K562 (cell line): ENCODE results near the gene TSPAN1. TPM values are rescaled to one million over a fixed set of nuclear protein-coding genes. Genes with fewer than 3 reads are reported as not detected.

Experiments used
- E2F8 ChIP-seq: fragments of 450-650 bp; IDR thresholded peaks from 2 replicates; pipeline ENCODE4 v1.7.1; 2018; ENCODE audit warnings: mild to moderate bottlenecking, low read depth; ENCODE audit not compliant: partially characterized antibody
- ESRRB ChIP-seq: fragments of 250-450 bp; sonication (Bioruptor Pico); IDR thresholded peaks from 2 replicates; pipeline ENCODE4 v1.5.0; 2020; ENCODE audit warnings: mild to moderate bottlenecking, moderate library complexity, borderline replicate concordance
- GTF2E2 ChIP-seq: fragments of 200-800 bp; sonication (Bioruptor generic); IDR thresholded peaks from 2 replicates; pipeline ENCODE4 v1.6.1; 2016; ENCODE audit warnings: missing genetic modification characterization, missing compliant biosample characterization
- MED1 ChIP-seq: sonication (generic); formaldehyde crosslinking; IDR thresholded peaks from 2 replicates; pipeline ENCODE4 v1.8.1; 2023; ENCODE audit warnings: missing genetic modification reagents, borderline replicate concordance
- PYGO2 ChIP-seq: fragments of 450-650 bp; IDR thresholded peaks from 2 replicates; pipeline ENCODE4 v1.6.1; 2016; ENCODE audit warnings: mild to moderate bottlenecking, missing genetic modification characterization, moderate library complexity, missing compliant biosample characterization
- TRIM28 ChIP-seq: fragments of 450-650 bp; IDR thresholded peaks from 2 replicates; pipeline ENCODE4 v1.6.1; 2017
- ZNF232 ChIP-seq: sonication (generic); formaldehyde crosslinking; IDR thresholded peaks from 2 replicates; pipeline ENCODE4 v1.8.0; 2022; ENCODE audit warnings: mild to moderate bottlenecking, missing genetic modification reagents
- polyA plus RNA-seq, 8 experiments: library from polyadenylated mRNA; depleted of rRNA in 4 of 8; stranded (reverse) in 5 of 8; unstranded in 3 of 8; fragments of >200 nt; fragmentation: Nextera tagmentation in 2 of 8; fragmentation: Illumina TruSeq in 1 of 8; extraction: Ambion mirVana in 2 of 8; extraction: Trizol in 1 of 8; gene quantifications; 2 replicates each; pipeline versions ENCODE4 v1.2.1 to v1.2.3, GENCODE V29; 2011 to 2014; ENCODE audit warnings: inconsistent platforms in 1 of 8, missing spikeins in 1 of 8
- total RNA-seq, 7 experiments: library from RNA; depleted of rRNA in 6 of 7; stranded (reverse); fragments of >200 nt in 6 of 7; fragmentation: Illumina TruSeq in 2 of 7; extraction: Trizol in 2 of 7; gene quantifications; 2 replicates each; pipeline versions ENCODE4 v1.2.1 to v1.2.3, GENCODE V29; 2011 to 2021; ENCODE audit warnings: low replicate concordance in 1 of 7
- TF ChIP-seq, protein P1 (sequence below): sonication (generic); formaldehyde crosslinking; IDR thresholded peaks from 2 replicates; pipeline ENCODE4 v1.9.0; 2022; ENCODE audit warnings: mild to moderate bottlenecking, missing genetic modification reagents
- TF ChIP-seq, protein P2 (sequence below): fragments of 450-650 bp; formaldehyde crosslinking; conservative IDR thresholded peaks from 2 replicates; pipeline ENCODE4 v1.4.0; 2022; ENCODE audit warnings: mild to moderate bottlenecking, missing genetic modification characterization
- TF ChIP-seq, protein P3 (sequence below): fragments of 250-450 bp; sonication (Bioruptor Pico); IDR thresholded peaks from 2 replicates; pipeline ENCODE4 v1.5.0; 2021; ENCODE audit warnings: mild to moderate bottlenecking, borderline replicate concordance
- TF ChIP-seq, protein P4 (sequence below): sonication (generic); formaldehyde crosslinking; IDR thresholded peaks from 2 replicates; pipeline ENCODE4 v1.8.1; 2023; ENCODE audit warnings: mild to moderate bottlenecking, missing genetic modification reagents

Gene TSPAN1
- total and polyA plus RNA-seq, 9 of the 15 experiments (the other 6 are each of a cell fraction or from before 2014, with no cell fraction given): 0.58 TPM; not detected in 8

DNA sequence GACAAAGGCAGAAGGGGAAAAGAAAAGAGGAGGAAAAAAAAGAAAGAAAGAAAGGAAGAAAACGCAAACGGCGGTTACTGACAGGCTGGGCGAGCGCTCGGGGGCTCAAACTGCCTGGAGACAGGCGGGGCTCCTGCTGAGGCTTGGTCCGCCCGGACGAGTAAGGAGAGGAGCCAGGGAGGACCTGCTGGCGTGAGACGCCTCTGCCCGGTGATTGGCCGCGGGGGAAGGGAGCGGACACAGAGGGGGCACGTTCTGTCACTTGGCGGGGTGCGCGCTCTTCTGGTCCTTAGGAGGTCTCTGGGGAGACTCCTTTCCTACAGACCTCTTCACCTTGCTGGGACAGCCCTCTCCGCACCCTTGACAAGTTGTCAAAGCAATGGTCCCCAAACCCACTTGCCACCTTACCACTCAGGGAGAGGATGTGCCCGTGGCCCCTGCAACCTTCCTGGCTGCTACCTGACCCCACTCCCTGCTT is 41.7 kb upstream of the TSPAN1 start (continued):
- TF ChIP-seq PYGO2 (tag) (no peak), GTF2E2 (tag) (peak; percentile 80; the same call in 1 of the 2 replicates), ZNF232 (CRISPR knock-in tag) (no peak), E2F8 (no peak), TRIM28 (no peak), MED1 (no peak), ESRRB (no peak)
- TF ChIP-seq, protein P1, sequence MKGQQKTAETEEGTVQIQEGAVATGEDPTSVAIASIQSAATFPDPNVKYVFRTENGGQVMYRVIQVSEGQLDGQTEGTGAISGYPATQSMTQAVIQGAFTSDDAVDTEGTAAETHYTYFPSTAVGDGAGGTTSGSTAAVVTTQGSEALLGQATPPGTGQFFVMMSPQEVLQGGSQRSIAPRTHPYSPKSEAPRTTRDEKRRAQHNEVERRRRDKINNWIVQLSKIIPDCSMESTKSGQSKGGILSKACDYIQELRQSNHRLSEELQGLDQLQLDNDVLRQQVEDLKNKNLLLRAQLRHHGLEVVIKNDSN: no peak
- TF ChIP-seq, protein P2, sequence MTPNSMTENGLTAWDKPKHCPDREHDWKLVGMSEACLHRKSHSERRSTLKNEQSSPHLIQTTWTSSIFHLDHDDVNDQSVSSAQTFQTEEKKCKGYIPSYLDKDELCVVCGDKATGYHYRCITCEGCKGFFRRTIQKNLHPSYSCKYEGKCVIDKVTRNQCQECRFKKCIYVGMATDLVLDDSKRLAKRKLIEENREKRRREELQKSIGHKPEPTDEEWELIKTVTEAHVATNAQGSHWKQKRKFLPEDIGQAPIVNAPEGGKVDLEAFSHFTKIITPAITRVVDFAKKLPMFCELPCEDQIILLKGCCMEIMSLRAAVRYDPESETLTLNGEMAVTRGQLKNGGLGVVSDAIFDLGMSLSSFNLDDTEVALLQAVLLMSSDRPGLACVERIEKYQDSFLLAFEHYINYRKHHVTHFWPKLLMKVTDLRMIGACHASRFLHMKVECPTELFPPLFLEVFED (CRISPR knock-in tag): peak; percentile 71
- TF ChIP-seq, protein P3, sequence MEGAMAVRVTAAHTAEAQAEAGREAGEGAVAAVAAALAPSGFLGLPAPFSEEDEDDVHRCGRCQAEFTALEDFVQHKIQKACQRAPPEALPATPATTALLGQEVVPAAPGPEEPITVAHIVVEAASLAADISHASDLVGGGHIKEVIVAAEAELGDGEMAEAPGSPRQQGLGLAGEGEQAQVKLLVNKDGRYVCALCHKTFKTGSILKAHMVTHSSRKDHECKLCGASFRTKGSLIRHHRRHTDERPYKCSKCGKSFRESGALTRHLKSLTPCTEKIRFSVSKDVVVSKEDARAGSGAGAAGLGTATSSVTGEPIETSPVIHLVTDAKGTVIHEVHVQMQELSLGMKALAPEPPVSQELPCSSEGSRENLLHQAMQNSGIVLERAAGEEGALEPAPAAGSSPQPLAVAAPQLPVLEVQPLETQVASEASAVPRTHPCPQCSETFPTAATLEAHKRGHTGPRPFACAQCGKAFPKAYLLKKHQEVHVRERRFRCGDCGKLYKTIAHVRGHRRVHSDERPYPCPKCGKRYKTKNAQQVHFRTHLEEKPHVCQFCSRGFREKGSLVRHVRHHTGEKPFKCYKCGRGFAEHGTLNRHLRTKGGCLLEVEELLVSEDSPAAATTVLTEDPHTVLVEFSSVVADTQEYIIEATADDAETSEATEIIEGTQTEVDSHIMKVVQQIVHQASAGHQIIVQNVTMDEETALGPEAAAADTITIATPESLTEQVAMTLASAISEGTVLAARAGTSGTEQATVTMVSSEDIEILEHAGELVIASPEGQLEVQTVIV: no peak
- TF ChIP-seq, protein P4, sequence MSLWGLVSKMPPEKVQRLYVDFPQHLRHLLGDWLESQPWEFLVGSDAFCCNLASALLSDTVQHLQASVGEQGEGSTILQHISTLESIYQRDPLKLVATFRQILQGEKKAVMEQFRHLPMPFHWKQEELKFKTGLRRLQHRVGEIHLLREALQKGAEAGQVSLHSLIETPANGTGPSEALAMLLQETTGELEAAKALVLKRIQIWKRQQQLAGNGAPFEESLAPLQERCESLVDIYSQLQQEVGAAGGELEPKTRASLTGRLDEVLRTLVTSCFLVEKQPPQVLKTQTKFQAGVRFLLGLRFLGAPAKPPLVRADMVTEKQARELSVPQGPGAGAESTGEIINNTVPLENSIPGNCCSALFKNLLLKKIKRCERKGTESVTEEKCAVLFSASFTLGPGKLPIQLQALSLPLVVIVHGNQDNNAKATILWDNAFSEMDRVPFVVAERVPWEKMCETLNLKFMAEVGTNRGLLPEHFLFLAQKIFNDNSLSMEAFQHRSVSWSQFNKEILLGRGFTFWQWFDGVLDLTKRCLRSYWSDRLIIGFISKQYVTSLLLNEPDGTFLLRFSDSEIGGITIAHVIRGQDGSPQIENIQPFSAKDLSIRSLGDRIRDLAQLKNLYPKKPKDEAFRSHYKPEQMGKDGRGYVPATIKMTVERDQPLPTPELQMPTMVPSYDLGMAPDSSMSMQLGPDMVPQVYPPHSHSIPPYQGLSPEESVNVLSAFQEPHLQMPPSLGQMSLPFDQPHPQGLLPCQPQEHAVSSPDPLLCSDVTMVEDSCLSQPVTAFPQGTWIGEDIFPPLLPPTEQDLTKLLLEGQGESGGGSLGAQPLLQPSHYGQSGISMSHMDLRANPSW (CRISPR knock-in tag): no peak
